T-helper 2 cell treated with Interferon-gamma antibody and Interleukin-4, amounts not matched to agents 100 ng/mL and 5 ng/mL, for 36 hours (primary cell): Measurements from ENCODE around the gene SPTBN2. TPM values are rescaled to one million over a fixed set of nuclear protein-coding genes. Genes with fewer than 3 reads are reported as not detected.
"Not testable (repeated sequence)": the region's sequence is repeated elsewhere in the genome, so short reads cannot be mapped to it uniquely, and the experiment has no call there.

ENCODE experiments used
- intact Hi-C: fragments of 100-400 bp; cut with micrococcal nuclease; formaldehyde crosslinking; loops from one replicate; pipeline ENCODE4 v1.15.1; 2023
- total RNA-seq: library from RNA; stranded (reverse); gene quantifications from 2 replicates; pipeline ENCODE4 v1.2.3, GENCODE V29; 2022

SPTBN2 gene
- total RNA-seq, 1 donor from 2014 or later: 0.80 TPM

GRCh38 chr11:66725114-66725513 lies 3.9 kb downstream of the SPTBN2 start:
- intact Hi-C loops: no loop called here

DNA sequence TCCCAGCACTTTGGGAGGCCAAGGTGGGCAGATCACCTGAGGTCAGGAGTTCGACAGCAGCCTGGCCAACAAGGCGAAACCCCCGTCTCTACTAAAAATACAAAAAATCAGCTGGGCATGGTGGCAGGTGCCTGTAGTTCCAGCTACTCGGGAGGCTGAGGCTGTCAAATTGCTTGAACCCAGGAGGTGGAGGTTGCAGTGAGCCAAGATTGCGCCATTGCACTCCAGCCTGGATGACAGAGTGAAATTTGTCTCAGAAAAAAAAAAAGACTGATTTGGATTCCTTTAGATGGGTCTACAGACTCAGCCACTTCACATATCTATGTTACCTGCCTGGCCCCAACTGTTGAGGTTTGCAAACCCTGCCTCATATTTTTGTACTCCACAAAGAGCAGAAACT lies 4.8 kb downstream of the SPTBN2 start:
- intact Hi-C loops: not testable (repeated sequence)

GRCh38 chr11:66723693-66724092 lies 5.3 kb downstream of the SPTBN2 start:
- intact Hi-C loops: no loop called here

GRCh38 chr11:66722745-66723651 lies 6.0 kb downstream of the SPTBN2 start:
- intact Hi-C loops: no loop called here

DNA sequence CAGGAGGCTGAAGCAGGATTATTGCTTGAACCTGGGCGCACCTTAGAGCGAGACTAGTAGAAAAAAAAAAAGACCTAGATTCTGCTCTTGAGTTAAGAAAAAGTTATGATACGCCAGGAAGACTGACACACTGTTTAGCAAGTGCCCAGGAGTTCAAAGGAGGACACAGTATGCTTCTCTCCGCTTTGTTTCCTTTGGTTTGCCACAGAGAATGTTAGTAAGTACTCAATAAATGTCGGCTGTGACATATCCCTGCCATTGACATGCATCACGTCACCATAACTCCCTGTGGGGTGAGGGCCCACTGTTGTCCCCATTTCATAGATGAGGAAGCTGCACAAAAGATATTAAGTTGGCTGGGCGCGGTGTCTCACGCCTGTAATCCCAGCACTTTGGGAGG lies 7.1 kb downstream of the SPTBN2 start:
- intact Hi-C loops: no loop called here

GRCh38 chr11:66720899-66721470 lies 8.0 kb downstream of the SPTBN2 start:
- intact Hi-C loops: no loop called here

DNA sequence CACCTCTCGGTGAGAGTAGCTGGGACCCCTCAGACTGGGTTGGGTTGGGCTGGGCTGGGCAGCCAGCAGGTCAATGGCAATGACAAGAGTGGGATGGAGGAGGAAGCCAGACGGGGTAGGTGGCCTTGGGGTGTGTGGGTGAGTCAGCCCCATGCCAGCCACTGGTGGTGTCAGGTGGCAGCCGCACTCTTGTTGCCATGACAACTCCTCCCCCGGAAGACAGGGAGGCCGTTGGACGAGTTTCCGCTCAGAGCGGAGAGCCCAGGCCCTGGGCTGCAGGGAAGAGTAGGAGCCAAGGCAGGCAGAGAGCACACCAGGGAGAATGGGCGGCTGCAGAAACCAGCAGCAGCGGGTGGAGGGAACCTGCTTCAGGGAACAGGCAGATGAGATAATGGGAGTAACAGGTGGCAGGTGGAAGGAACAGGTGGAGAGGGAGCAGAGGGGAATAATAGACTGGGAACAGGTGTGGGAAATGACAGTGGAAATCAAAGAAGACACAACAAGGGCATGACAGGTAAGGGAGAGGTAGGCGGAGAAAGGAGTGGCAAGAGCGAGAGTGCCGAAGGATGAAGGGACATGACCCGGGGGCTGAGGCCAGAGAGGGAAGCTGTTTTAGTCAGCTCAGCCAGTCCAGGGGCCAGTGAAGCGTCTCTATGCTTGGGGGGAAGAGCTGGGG lies 8.7 kb downstream of the SPTBN2 start:
- intact Hi-C loops: no loop called here

- intact Hi-C loops: no loop called here
Observed at GRCh38 chr11:66719111-66719872, 9.7 kb downstream of the SPTBN2 start.

DNA sequence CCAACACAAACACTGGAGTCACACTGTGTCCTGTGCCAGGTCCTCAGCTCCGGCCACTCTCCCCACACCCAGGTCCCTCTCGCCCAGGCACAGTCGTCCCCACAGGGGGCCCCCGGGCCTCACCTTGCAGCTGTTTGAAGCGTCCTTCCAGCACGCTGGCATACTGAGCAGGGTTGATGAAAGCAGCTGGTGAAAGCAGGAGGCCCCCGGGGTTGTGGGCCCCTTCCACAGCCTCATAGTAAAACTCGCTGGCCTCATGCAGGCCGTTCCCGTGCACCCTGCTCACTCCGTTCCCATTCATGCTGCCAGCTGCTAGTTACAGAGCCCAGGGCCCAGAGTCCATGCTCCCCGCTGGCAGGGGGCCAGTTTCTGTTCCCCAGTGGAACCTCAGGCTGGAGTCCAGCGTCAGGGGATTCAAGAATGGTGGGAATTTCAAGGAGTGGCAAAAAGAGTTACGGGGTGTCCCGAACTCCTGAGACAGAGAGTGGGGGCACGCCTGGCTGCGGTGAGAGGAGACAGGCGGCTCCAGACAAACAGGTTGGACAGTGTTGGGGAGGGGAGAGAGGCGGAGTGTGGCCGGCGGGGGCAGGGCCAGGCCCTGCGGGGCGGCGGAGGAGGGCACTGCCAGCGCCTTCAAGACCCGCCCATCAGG lies 10.6 kb downstream of the SPTBN2 start:
- intact Hi-C loops: no loop called here

DNA sequence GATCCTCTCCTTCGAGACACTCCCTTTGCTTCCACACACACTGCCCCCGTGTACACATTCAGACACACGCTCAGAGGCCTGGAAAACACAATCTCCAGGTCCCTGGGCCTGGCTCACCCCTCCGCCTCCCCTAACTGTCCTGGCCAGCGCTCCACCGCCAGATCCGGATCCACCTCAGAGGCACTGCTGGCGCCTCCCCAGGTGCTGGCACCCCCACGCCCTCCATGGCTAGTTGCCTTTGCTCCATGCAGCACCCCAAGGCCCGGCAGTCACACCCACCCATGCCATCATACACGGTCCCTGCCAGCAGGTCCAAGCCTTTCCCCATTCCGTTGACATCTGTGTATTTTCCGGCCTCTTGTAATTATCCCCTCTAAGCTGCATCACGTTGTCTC lies 11.1 kb downstream of the SPTBN2 start:
- intact Hi-C loops: no loop called here

- intact Hi-C loops: no loop called here
Observed at GRCh38 chr11:66716996-66717395, 12.0 kb downstream of the SPTBN2 start.

DNA sequence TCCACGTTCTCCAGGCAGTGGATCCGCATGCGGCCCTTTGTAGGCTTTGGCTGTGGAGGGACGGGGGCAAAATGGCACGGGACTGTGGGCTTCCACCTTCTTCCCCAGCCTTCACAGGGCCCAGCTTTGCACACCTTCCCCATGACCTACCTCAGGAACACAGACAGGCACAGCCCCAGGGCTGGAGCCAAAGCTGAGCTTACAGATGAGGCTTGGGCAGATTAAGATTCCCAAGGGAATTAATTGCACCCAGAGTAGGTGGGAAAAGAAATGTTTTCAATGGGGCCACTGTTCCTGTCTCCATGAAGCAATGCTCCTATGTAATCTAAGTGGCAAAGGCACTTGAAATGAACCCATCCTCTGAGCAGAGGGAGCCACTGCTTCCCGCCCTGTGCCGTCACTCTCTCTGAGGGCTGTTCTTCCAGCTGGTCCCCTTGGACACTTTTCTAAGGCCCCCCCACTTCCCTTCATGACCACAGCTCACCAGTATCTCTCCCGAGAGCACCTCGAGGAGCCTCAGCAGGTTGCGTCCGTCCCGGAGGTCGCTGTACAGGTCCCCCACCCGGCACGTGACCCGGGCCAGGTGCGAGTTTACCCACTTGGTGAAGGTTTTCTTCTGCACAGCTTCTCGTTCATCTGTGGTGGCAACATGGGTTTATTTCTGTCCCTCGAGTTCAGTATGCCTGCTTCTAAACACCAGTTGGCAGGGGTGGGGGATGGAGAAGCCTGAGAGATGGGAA lies 13.5 kb downstream of the SPTBN2 start:
- intact Hi-C loops: no loop called here

GRCh38 chr11:66713746-66714480 lies 15.1 kb downstream of the SPTBN2 start:
- intact Hi-C loops: no loop called here

DNA sequence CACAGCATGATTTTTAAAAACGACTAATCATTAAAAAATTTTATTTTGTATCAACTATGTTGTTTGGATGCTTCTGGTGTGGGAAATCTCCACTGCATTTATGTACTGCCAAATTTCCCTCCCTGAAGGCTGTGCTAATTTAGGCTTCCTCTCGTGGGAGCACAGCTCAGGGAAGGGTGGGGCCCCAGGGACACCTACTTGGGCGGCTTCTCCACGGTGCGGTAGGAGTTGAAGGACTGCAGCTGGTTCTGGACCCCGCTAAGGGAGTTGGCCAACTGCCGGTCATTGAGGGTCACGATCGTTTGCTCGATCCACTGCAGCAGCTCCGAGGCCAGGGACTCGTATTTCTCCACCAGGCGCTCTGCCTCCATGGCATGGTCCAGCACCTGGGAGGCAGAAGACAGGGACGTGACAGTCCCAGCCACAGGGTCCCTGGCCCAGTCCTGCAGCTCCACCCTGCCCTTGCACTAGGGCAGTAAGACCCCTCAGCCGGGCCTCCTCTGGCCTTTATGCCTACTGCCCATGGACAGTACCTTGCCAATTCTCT lies 18.6 kb downstream of the SPTBN2 start:
- intact Hi-C loops: no loop called here

GRCh38 chr11:66708701-66709100 lies 20.3 kb downstream of the SPTBN2 start:
- intact Hi-C loops: no loop called here

- intact Hi-C loops: no loop called here
Observed at GRCh38 chr11:66708094-66708493, 20.9 kb downstream of the SPTBN2 start.

- intact Hi-C loops: no loop called here
Observed at GRCh38 chr11:66707486-66707885, 21.5 kb downstream of the SPTBN2 start.

GRCh38 chr11:66706989-66707388 lies 22.0 kb downstream of the SPTBN2 start:
- intact Hi-C loops: no loop called here

- intact Hi-C loops: no loop called here
Observed at GRCh38 chr11:66705587-66706335, 23.3 kb downstream of the SPTBN2 start.
